Testis (tissue), 3 donors: ENCODE data around the gene MACC1. TPM values are rescaled to one million over a fixed set of nuclear protein-coding genes. Genes with fewer than 3 reads are reported as not detected.
"Not testable (repeated sequence)": the region's sequence is repeated elsewhere in the genome, so short reads cannot be mapped to it uniquely, and the experiment has no call there.

ENCODE experiments used
- DNase-seq: peaks from one replicate; pipeline ENCODE4 v3.0.0-alpha.2; 2019
- H3K27ac ChIP-seq, 2 donors: fragments of 200-600 bp; sonication (generic); one replicate each; pipeline ENCODE4 v1.5.1; 2019
- H3K27me3 ChIP-seq: fragments of 200-600 bp; sonication (generic); one replicate; pipeline ENCODE4 v1.5.1; 2019
- H3K36me3 ChIP-seq: fragments of 200-600 bp; sonication (generic); one replicate; pipeline ENCODE4 v1.5.1; 2017; ENCODE audit warnings: low read depth; ENCODE audit errors: missing control alignments
- H3K4me1 ChIP-seq: fragments of 200-600 bp; sonication (generic); one replicate; pipeline ENCODE4 v1.5.1; 2019
- H3K4me3 ChIP-seq, 2 donors: fragments of 200-600 bp; sonication (generic); one replicate each; pipeline ENCODE4 v1.5.1; 2017 to 2019
- H3K9me3 ChIP-seq: fragments of 200-600 bp; sonication (generic); one replicate; pipeline ENCODE4 v1.5.1; 2017
- CTCF ChIP-seq, 3 experiments: fragments of 450-650 bp in 2 of 3; fragments of 200-600 bp in 1 of 3; sonication (generic) in 1 of 3; IDR thresholded peaks; one replicate each; pipeline ENCODE4 v1.5.1; 2016 to 2019; ENCODE audit warnings: antibody characterized with exemption in 3 of 3, mild to moderate bottlenecking in 2 of 3, moderate library complexity in 1 of 3
- POLR2A ChIP-seq: fragments of 450-650 bp; IDR thresholded peaks from one replicate; pipeline ENCODE4 v1.6.1; 2017; ENCODE audit warnings: antibody characterized with exemption, mild to moderate bottlenecking, moderate library complexity
- WGBS, 2 donors: methylation state at CpG; one replicate each; pipeline ENCODE4 v1.1.5; 2018; 5-methylcytosine and 5-hydroxymethylcytosine counted together
- intact Hi-C: fragments of 100-400 bp; cut with DNase I; formaldehyde crosslinking; loops from one replicate; pipeline ENCODE4 v1.15.1; 2023; ENCODE audit warnings: low total_unique reads
- polyA plus RNA-seq: library from polyadenylated mRNA; stranded (reverse); fragments of 350-450 nt; fragmentation: Illumina TruSeq; extraction: RNeasy Lipid Tissue Mini Kit (QIAGEN cat#74804); gene quantifications from one replicate; pipeline ENCODE4 v1.2.3, GENCODE V29; 2014; ENCODE audit warnings: low read depth, low replicate concordance; ENCODE audit not compliant: insufficient read depth
- total RNA-seq, 2 donors: library from RNA; depleted of rRNA; stranded (reverse); fragments of >200 nt; gene quantifications; one replicate each; pipeline ENCODE4 v1.2.3, GENCODE V29; 2016

MACC1 gene
- total and polyA plus RNA-seq, 3 donors from 2014 or later = 0.17 to 0.79 (median 0.74) TPM

GRCh38 chr7:20132585-20132984 lies 84.6 kb downstream of the MACC1 start:
- Histone ChIP-seq H3K27me3 (no peaks in the 10 kb centered on the region), H3K27ac (no peak overlapping the region), H3K36me3 (no peaks in the 10 kb centered on the region), H3K4me1 (peaks cover 12% of the 10 kb centered on the region), H3K9me3 (no peaks in the 10 kb centered on the region), H3K4me3 (no peak overlapping the region)
- intact Hi-C loops = no loop called here
- 83 to 93% methylated on average over 2 of the region's 2 CpGs for WGBS, 2 donors
- DNase-seq = no peak
- TF ChIP-seq POLR2A (no peak), CTCF (IDR thresholded peaks at IDR 0.05) (no peak)

- WGBS, 2 donors = 85 to 89% methylated on average over 4 of the region's 4 CpGs
- H3K27me3 ChIP-seq = no peaks in the 10 kb centered on the region
- intact Hi-C loops = no loop called here
- H3K4me1 ChIP-seq = peaks cover 12% of the 10 kb centered on the region
- H3K9me3 ChIP-seq = no peaks in the 10 kb centered on the region
- H3K4me3 ChIP-seq = no peak overlapping the region
- no peak overlapping the region for H3K27ac ChIP-seq
- no peak for DNase-seq
- H3K36me3 ChIP-seq = no peaks in the 10 kb centered on the region
- TF ChIP-seq POLR2A = no peak
- no peak for TF ChIP-seq CTCF (IDR thresholded peaks at IDR 0.05)
Observed at GRCh38 chr7:20131776-20132175, 85.4 kb downstream of the MACC1 start.

- Histone ChIP-seq H3K9me3 (no peaks in the 10 kb centered on the region), H3K27ac (peak overlapping the region; percentile 73 to 81), H3K4me3 (peak overlapping the region; percentile 4 to 16), H3K27me3 (no peaks in the 10 kb centered on the region), H3K4me1 (peaks cover 12% of the 10 kb centered on the region), H3K36me3 (no peaks in the 10 kb centered on the region)
- intact Hi-C loops = no loop called here
- peak; percentile 42 for DNase-seq
- TF ChIP-seq CTCF (IDR thresholded peaks at IDR 0.05) = no peak
- no peak for TF ChIP-seq POLR2A
Observed at GRCh38 chr7:20129920-20130319, 87.3 kb downstream of the MACC1 start.

GRCh38 chr7:20128001-20128400 lies 89.2 kb downstream of the MACC1 start:
- Histone ChIP-seq H3K4me1 (peaks cover 12% of the 10 kb centered on the region), H3K36me3 (no peaks in the 10 kb centered on the region), H3K9me3 (no peaks in the 10 kb centered on the region), H3K27ac (no peak overlapping the region), H3K27me3 (no peaks in the 10 kb centered on the region), H3K4me3 (no peak overlapping the region)
- TF ChIP-seq POLR2A = no peak
- TF ChIP-seq CTCF (IDR thresholded peaks at IDR 0.05) = no peak
- intact Hi-C loops = no loop called here
- DNase-seq = no peak
- WGBS, 2 donors = 56 to 57% methylated on average over 2 of the region's 2 CpGs

- H3K9me3 ChIP-seq, intact Hi-C loops, H3K36me3 ChIP-seq, H3K27ac ChIP-seq, H3K4me3 ChIP-seq, H3K27me3 ChIP-seq, DNase-seq: not testable (repeated sequence)
- H3K4me1 ChIP-seq = peaks cover 12% of the 10 kb centered on the region
- 84 to 86% methylated on average over 4 of the region's 4 CpGs for WGBS, 2 donors
Observed at GRCh38 chr7:20126060-20126459, 91.1 kb downstream of the MACC1 start.

GRCh38 chr7:20124087-20124486 lies 93.1 kb downstream of the MACC1 start:
- DNase-seq, H3K4me1 ChIP-seq, H3K27me3 ChIP-seq, H3K27ac ChIP-seq, H3K9me3 ChIP-seq, H3K36me3 ChIP-seq, H3K4me3 ChIP-seq, intact Hi-C loops: not testable (repeated sequence)
- WGBS, 2 donors = 91 to 95% methylated on average over 6 of the region's 6 CpGs

- H3K27ac ChIP-seq, H3K4me1 ChIP-seq, H3K36me3 ChIP-seq, H3K4me3 ChIP-seq, intact Hi-C loops, DNase-seq, H3K9me3 ChIP-seq, H3K27me3 ChIP-seq: not testable (repeated sequence)
- WGBS, 2 donors = 89 to 92% methylated on average over 16 of the region's 16 CpGs
Observed at GRCh38 chr7:20122653-20123316, 94.4 kb downstream of the MACC1 start.
